ENCODE results near the gene NPAS3.

NPAS3 gene

DNA sequence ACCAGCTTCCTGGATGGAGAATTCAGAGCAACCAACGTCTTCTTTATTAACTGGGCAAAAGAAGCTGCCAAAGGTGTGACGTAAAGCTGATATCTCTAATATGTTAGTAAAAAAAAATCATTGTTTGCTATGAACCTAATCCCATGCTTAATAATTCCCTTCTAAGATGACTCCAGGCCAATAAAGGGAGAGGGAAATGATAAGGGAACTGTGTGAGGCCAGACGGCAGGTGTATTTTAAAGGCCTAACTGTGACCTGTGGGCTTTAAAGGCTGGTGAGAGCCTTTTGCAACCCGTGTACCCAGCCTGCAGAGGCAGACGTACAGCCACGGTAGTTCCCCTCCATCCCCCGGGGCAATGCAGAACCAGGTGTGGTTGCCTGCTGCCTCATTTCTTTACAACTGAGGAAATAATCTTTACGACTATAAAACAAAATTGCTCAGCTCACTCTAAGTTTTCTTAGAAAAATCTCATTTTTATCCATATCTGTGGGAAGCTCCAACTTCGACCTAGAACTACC is 641.6 kb downstream of the NPAS3 start:
- DNase-seq (ENCODE audit: low read depth in 2 of 2) = no peak

- no peak for DNase-seq (ENCODE audit: low read depth in 2 of 2)
These were observed 642.2 kb downstream of the NPAS3 start for GRCh38 chr14:33580841-33581240.

GRCh38 chr14:33584697-33585096 is 646.0 kb downstream of the NPAS3 start:
- DNase-seq (ENCODE audit: low read depth in 2 of 2) = no peak

DNA sequence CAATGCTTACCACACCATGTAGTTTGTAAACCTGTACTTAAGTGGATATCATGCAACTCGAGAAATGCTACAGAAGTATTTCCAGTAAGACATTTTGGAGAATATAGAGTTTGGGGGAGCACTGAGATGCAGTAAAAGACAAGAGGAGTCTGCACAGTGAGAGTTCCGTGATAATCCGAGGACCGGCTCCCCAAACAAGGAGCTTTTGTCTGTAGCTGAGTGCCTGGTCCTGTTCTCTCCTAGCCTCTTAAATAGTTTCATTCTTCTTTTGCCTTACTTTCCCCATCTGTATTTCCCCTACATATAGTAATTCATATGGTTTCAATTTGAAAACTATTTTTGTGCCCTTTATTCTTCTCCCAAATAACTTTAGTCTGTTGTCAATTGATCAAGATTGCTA is 648.1 kb downstream of the NPAS3 start:
- DNase-seq (ENCODE audit: low read depth in 2 of 2) = no peak

- DNase-seq (ENCODE audit: low read depth in 2 of 2) = no peak
These were observed 649.1 kb downstream of the NPAS3 start for GRCh38 chr14:33587791-33588190.

DNA sequence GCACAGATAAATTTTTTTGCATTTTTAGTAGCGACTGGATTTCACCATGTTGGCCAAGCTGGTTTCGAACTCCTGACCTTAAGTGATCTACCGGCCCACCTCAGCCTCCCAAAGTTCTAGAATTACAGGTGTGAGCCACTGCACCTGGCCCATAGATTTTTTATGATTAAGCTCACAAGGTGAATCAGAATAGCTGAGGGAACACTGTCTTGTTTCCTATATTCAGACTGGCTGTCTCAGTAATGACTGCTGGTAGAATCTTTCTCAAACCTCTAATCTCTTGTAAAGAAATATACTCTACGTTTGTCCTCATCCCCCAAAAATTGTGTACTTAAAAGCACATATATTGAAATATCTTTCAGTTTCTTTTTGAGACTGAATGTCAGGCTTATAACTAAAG is 650.1 kb downstream of the NPAS3 start:
- no peak for DNase-seq (ENCODE audit: low read depth in 2 of 2)

DNA sequence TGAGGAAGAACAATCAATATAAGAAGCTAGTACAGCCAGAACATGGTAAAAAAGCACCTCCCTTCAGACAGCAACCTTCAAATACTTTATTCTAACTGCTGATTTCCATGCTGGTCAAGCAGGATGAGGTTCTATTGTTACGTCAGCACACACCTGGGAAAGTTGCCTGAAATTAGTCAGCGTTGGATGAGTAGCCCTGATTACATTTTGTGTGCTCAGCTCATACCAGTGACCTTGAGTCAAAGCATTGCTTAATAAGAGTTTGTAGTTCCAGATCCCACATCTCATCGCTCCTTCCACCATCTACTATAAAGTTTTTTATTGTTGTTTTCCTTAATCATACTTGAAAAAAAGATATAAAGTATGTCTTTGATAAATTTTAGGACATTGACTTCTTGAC is 650.7 kb downstream of the NPAS3 start:
- DNase-seq (ENCODE audit: low read depth in 2 of 2) = no peak

- no peak for DNase-seq (ENCODE audit: low read depth in 2 of 2)
These were observed 652.4 kb downstream of the NPAS3 start for GRCh38 chr14:33590891-33591630.

DNA sequence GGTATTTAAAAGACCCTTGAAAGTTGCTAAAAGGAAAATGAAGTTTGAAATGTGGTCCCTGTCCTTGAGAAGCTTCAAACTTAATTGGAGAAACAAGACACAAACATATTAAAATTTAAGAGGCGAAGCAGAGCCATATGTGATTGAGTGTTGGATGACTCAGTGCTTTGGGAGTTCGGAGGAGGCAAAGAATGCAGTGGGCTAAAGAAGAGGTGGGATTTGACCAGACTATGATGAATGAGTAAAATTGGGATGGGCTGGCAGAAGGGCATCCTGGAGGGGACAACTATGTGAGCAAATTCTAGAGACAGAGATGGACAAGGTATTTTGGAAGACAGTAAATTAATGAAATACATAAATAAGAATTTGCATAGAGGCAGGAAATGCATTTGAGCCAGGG is 653.6 kb downstream of the NPAS3 start:
- DNase-seq (ENCODE audit: low read depth in 2 of 2) = no peak

DNA sequence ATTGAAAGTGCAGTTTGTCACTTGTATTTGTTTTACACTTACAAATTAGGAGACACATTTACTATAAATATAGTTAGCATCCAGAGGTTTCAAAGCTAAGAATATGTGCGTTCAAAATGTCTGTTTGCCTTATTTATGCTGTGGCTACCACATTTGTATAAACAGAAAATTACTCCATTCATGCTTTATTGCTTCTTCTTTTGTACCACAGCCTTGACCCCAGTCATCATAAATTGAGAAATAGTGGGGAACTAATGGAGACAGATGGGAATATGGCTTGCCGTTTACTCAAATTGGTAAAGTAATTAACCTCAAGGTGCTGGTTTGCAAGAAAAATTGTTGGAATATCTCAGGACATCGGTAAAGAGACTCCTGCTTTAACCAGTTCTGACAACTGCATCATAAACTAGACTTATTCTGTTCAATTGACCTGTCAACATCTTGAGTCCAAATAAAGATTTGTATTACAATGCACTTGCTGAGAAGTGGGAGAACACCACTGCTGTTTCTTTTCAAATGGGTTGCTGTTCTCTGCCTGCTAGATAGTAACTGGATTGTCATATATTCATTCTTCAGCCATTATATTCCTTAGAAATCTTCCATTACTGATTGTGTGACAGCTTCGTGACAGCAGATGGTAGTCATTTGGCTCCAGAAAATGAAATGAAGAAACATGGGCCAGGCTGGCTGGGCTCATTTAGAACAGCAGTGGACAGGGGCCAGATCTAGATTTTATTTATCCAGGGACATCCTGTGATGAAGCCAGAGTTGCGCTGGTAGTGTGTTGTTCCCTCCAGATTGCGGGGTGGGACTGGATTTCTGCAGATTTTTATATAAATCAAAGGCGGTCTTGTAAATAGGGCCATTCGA is 657.8 kb downstream of the NPAS3 start:
- no peak for DNase-seq (ENCODE audit: low read depth in 2 of 2)

DNA sequence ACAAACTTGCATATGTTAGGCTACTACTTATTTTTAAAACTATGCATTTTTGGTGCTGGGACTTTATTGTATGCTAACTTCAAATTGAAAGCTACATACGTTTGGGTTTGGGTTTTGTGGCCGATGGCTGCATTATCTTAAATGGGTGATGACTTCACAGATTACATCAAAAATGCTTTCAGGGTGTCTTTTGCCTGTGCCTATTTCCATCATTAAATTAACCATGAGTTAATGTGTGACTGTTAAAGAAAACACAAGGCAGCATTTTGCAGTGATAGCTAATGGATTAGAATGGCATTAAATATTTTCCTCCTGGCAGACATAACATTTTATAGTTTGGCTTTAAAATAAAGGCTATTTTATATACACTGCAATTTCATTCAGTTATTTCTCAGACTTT is 659.9 kb downstream of the NPAS3 start:
- DNase-seq (ENCODE audit: low read depth in 2 of 2) = no peak

- no peak for DNase-seq (ENCODE audit: low read depth in 2 of 2)
These were observed 663.7 kb downstream of the NPAS3 start for GRCh38 chr14:33602396-33602795.

GRCh38 chr14:33606591-33606990 is 667.9 kb downstream of the NPAS3 start:
- no peak for DNase-seq (ENCODE audit: low read depth in 2 of 2)

- no peak for DNase-seq (ENCODE audit: low read depth in 2 of 2)
These were observed 670.9 kb downstream of the NPAS3 start for GRCh38 chr14:33609582-33609981.

DNA sequence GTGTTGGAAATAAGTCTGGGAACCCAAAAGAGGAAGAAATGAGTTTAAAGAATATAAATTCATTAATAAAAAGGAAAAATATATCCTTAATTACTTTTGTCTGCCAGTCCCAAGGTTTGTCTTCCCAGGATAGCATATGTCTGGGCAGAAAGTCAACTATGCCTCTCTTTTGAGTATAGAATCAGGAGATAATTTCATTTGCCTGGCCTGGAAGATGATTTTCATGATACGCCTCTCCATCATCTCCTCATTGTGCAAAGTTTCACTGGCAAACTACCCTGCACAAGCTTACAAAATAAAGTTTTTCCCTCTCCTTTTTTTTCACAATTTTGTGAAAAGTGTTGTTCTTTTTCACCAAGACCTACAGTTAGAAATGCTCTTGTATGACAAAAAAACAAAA is 671.4 kb downstream of the NPAS3 start:
- no peak for DNase-seq (ENCODE audit: low read depth in 2 of 2)

- no peak for DNase-seq (ENCODE audit: low read depth in 2 of 2)
These were observed 672.9 kb downstream of the NPAS3 start for GRCh38 chr14:33611405-33612196.

DNA sequence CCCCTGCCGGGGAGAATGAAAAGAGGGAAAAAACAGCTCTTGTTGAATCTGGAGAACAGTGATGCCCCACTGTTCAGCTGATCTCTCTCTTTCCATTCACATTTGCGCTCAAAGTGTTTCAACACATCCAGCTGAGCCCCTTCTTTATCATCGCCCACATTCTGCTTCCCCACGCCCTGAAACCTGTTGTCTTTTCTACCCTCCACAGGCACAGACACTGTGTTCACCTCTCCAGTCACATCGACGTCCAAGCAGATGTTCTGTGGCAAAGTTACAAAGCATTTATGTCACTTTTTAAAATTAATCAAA is 673.5 kb downstream of the NPAS3 start:
- no peak for DNase-seq (ENCODE audit: low read depth in 2 of 2)

- no peak for DNase-seq (ENCODE audit: low read depth in 2 of 2)
These were observed 678.5 kb downstream of the NPAS3 start for GRCh38 chr14:33617154-33617553.

DNA sequence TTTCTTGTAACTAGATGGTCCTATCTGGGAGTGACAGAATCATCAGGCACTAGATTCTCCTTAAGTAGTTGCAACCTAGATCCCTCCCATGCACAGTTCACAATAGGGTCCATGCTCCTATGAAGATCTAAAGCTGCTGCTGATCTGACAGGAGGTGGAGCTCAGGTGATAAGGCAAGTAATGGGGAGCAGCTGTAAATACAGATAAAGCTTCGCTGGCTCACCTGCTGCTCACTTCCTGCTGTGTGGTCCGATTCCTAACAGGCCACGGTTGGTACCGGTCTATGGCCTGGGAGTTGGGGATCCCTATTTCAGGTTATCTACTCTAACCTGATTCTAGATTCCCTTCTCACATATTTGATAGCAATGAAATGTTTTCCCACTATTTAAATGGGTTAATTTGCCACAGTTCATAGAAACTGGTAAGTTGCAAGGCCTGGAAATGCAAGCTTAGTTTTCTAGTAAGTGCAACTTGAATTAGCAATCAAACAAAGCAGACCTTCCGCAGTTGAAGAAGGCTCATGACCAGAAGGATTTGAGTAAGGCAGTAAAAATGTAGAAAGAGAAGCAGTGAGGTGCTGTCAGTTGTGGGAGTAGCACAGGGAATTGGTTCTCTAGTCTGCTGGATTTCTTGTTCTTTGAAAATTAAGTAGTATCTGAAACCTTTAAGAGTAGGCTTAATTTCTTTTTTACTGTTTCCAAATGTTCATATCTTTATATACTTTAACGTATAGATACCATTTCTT is 679.9 kb downstream of the NPAS3 start:
- no peak for DNase-seq (ENCODE audit: low read depth in 2 of 2)

DNA sequence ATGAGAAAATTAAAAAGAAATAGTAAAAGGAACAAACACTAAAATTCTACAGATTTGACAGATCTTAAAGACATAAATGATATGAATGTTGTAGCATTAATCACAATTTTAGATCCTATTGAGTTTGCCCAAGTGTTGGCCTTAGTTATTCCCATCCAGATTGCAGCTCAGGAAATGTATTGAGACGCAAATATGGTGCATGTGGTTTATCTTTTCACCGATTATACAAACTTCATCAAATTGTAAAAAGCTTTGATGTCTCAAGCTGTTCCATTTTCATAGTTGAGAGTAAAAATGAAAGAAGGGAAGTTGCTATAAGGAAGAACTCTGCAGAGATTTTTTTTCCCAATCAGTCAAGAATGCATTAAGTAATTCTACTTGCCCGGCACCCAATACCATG is 683.8 kb downstream of the NPAS3 start:
- DNase-seq (ENCODE audit: low read depth in 2 of 2) = no peak

GRCh38 chr14:33629792-33630191 is 691.1 kb downstream of the NPAS3 start:
- no peak for DNase-seq (ENCODE audit: low read depth in 2 of 2)

GRCh38 chr14:33631021-33631420 is 692.3 kb downstream of the NPAS3 start:
- DNase-seq (ENCODE audit: low read depth in 2 of 2) = no peak
